Measurements from ENCODE around the gene TNFSF15. TPM values are rescaled to one million over a fixed set of nuclear protein-coding genes. Genes with fewer than 3 reads are reported as not detected.

TNFSF15 gene
- total RNA-seq, 1 experiment from 2014 or later: 0.55 TPM

- intact Hi-C loops (cut with micrococcal nuclease; ENCODE audit: unreplicated experiment): no loop called here
- POLR2A ChIA-PET (ENCODE audit: unreplicated experiment): interaction anchor here (0.6 kb wide), 1 partner anchor 839 kb away, joined by 3 read pairs; no protein-coding TSS in a partner anchor
- H3K79me2 ChIP-seq (ENCODE audit: low read depth): no peaks in the 10 kb centered on the region
These were observed 6.9 kb downstream of the TNFSF15 start for GRCh38 chr9:114798780-114799427.

GRCh38 chr9:114798101-114798500 lies 7.7 kb downstream of the TNFSF15 start:
- CTCF ChIA-PET: no interaction called here
- Histone ChIP-seq H3K4me3 (no peak overlapping the region), H3K79me2 (ENCODE audit: low read depth) (no peaks in the 10 kb centered on the region), H3K36me3 (ENCODE audit: low read depth) (no peaks in the 10 kb centered on the region), H3K27me3 (ENCODE audit: insufficient read depth, low read depth) (no peaks in the 10 kb centered on the region), H2AFZ (no peak overlapping the region), H3K9me3 (ENCODE audit: insufficient read depth, low read depth) (no peaks in the 10 kb centered on the region), H3K27ac (no peak overlapping the region), H3F3A (ENCODE audit: insufficient read depth, low read depth) (no peaks in the 10 kb centered on the region), H3K9me2 (ENCODE audit: insufficient read depth) (no peaks in the 10 kb centered on the region), H3K4me2 (no peak overlapping the region), H3K4me1 (replicated peaks; ENCODE audit: insufficient read depth) (peaks cover 10% of the 10 kb centered on the region), H4K20me1 (ENCODE audit: insufficient read depth) (no peaks in the 10 kb centered on the region)
- intact Hi-C loops (cut with micrococcal nuclease; ENCODE audit: unreplicated experiment): no loop called here
- DNase-seq: no peak
- POLR2A ChIA-PET (ENCODE audit: unreplicated experiment): no interaction called here
- TF ChIP-seq CTCF (conservative IDR thresholded peaks at IDR 0.05) (no peak), EZH2 (IDR thresholded peaks at IDR 0.05; ENCODE audit: low read depth) (no peak)
- BruUV-seq (replicated peaks): no TSS peak

More at GRCh38 chr9:114798780-114799427, 6.9 kb downstream of the TNFSF15 start:
- Histone ChIP-seq H3K9me3 (ENCODE audit: insufficient read depth, low read depth) (no peaks in the 10 kb centered on the region), H3K4me3 (no peak overlapping the region), H2AFZ (no peak overlapping the region), H3K27ac (no peak overlapping the region), H3F3A (ENCODE audit: insufficient read depth, low read depth) (peaks cover 5% of the 10 kb centered on the region; the same call in 1 of the 2 replicates), H3K9me2 (ENCODE audit: insufficient read depth) (no peaks in the 10 kb centered on the region), H3K36me3 (ENCODE audit: low read depth) (no peaks in the 10 kb centered on the region), H3K27me3 (ENCODE audit: insufficient read depth, low read depth) (no peaks in the 10 kb centered on the region), H3K4me1 (replicated peaks; ENCODE audit: insufficient read depth) (peaks cover 18% of the 10 kb centered on the region), H3K4me2 (no peak overlapping the region), H4K20me1 (ENCODE audit: insufficient read depth) (no peaks in the 10 kb centered on the region)
- no peak for DNase-seq
- TF ChIP-seq EZH2 (IDR thresholded peaks at IDR 0.05; ENCODE audit: low read depth) (no peak), CTCF (conservative IDR thresholded peaks at IDR 0.05) (no peak)
- BruUV-seq (replicated peaks): no TSS peak
- CTCF ChIA-PET: no interaction called here

- Histone ChIP-seq H3K27ac (no peak overlapping the region), H3K27me3 (ENCODE audit: insufficient read depth, low read depth) (no peaks in the 10 kb centered on the region), H2AFZ (no peak overlapping the region), H4K20me1 (ENCODE audit: insufficient read depth) (no peaks in the 10 kb centered on the region), H3K9me2 (ENCODE audit: insufficient read depth) (no peaks in the 10 kb centered on the region), H3K36me3 (ENCODE audit: low read depth) (no peaks in the 10 kb centered on the region), H3K9me3 (ENCODE audit: insufficient read depth, low read depth) (no peaks in the 10 kb centered on the region), H3F3A (ENCODE audit: insufficient read depth, low read depth) (no peaks in the 10 kb centered on the region), H3K79me2 (ENCODE audit: low read depth) (no peaks in the 10 kb centered on the region), H3K4me3 (no peak overlapping the region), H3K4me2 (no peak overlapping the region), H3K4me1 (replicated peaks; ENCODE audit: insufficient read depth) (no peaks in the 10 kb centered on the region)
- POLR2A ChIA-PET (ENCODE audit: unreplicated experiment): no interaction called here
- no TSS peak for BruUV-seq (replicated peaks)
- no peak for DNase-seq
- intact Hi-C loops (cut with micrococcal nuclease; ENCODE audit: unreplicated experiment): no loop called here
- TF ChIP-seq EZH2 (IDR thresholded peaks at IDR 0.05; ENCODE audit: low read depth): no peak
- TF ChIP-seq CTCF (conservative IDR thresholded peaks at IDR 0.05): no peak
- CTCF ChIA-PET: no interaction called here
These were observed 13.4 kb downstream of the TNFSF15 start for GRCh38 chr9:114792396-114792795.

Data from PC-9 (cell line).